HG02840 (cell line): Measurements from ENCODE around the gene MITF.
"Not testable (repeated sequence)": the region's sequence is repeated elsewhere in the genome, so short reads cannot be mapped to it uniquely, and the experiment has no call there.

Experiments used
- ATAC-seq: cut with Tn5 transposase; IDR thresholded peaks from one replicate; pipeline ENCODE4 v1.9.1; 2021; ENCODE audit warnings: mild to moderate bottlenecking, moderate library complexity, moderate number of reproducible peaks; ENCODE audit not compliant: unreplicated experiment, low FRiP score

MITF gene

DNA sequence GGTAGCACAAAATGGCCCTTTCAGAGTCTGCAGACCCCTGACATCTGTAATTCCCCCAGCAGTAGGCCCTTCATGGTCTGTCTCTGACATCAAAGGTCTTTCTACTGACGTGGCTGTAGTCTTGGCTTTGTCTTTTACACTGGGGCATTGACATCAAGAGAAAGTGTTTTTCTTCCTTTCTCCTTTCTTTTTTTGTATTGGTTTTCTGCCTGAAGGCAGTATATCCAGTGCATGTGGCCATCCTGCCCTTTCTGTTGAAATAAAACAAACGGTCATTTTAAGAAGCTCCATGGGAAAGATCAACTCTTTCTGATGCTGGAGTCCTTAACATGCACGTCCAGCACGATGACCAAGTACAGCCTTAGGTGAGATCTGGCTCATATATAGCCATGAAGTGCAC is 153.4 kb downstream of the MITF start:
- no peak for ATAC-seq

DNA sequence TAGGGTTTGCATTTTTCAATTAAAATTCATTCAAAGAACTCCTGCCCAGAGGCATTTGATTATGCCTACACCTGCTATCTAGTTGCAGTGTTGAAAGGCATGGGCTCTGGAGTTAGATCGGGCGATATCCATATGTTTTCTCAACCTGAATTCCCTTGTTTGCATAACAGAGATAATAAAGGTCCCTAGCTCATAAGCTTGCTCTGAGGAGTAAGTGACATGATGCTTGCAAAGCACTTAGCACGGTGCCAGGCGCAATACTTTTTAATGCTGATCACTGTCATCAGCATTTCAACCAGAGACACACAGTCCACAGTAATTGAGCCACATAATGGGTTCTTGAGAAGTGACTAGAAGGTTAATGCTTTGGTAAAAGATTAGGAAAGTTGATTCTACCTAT is 154.0 kb downstream of the MITF start:
- ATAC-seq = no peak

DNA sequence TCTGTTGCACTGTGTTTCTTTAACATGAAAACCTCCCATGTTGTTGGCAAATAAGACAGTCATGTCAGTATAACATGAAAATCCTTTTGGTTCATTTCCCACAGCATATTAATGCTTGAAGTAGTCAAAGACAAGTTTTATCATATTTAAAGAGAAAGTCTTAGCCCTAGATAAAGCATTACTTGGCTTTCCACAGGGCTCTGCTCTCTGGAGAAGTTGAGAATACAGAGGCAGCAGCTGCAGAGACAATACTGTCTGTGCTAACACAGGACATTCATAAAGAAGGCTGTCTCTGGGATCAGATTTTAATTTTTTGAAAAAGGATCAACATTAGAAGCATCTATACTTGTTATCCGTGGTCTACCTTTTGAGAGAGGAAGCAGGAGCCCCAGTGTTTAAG is 156.8 kb downstream of the MITF start:
- no peak for ATAC-seq

GRCh38 chr3:69900331-69900730 is 161.1 kb downstream of the MITF start:
- ATAC-seq = no peak

DNA sequence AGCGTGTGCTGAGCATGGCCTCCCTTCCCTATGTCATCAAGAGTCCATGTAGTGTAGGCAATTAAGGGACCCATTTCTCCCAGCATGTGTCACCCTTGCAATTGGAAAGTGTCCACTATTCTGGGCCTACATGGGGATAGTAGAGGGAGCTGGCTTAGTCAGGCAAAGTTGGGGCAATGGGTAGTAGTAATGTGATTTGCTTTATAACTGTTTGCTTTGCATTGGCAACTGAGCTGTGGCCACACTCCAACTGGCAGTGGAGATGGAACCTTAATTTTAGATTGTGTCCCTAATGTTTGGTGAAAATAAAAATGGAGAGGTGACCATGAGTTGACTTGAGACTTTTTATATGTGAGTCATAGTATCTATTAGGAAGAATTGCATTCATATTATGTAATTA is 162.5 kb downstream of the MITF start:
- no peak for ATAC-seq

- ATAC-seq = no peak
Measured at GRCh38 chr3:69902386-69902785, 163.1 kb downstream of the MITF start.

DNA sequence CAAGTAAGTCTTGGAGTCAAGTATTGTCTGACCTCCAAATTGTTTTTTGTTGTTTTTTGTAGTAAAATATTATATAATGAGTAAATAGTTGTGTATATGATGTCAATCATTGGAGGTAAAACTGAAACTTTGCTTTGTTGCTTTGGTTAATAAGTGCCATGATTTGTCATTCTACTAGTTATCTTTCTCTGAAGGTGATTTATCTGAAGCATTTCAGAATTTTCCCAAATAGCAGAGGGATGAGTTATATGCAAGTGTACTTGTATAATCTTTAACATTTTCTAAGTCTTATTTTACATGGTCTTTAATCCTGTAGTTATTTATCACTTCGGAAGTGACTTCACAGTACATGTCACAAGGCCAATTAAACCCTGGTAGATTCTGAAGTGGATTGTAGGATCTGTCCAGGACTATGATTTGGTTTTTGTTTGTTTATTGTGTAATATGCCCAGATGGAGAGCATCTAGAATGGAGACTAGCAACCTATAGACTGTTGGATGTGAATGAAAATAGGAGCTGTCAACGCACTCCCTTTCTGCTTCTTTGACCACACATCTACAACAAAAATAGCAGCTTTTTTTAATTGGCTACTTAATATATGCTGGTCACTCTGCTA is 167.2 kb downstream of the MITF start:
- ATAC-seq = no peak

- ATAC-seq = no peak
Measured at GRCh38 chr3:69907554-69907953, 168.3 kb downstream of the MITF start.

DNA sequence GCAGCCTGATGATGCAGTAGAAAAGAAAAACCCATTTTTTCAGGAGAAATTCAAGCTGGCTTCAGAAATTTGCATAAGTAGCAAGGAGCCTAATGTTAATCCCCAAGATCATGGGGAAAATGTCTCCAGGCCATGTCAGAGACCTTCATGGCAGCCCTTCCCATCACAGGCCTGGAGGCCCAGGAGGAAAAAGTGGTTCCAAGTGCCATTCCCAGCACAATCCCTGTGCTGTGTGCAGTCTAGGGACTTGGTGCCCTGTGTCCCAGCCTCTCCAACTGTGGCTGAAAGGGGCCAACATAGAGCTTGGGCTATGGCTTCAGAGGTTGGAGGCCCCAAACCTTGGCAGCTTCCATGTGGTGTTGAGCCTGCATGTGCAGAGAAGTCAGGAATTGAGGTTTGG is 170.6 kb downstream of the MITF start:
- not testable (repeated sequence) for ATAC-seq

- no peak for ATAC-seq
Measured at GRCh38 chr3:69913422-69913821, 174.2 kb downstream of the MITF start.

GRCh38 chr3:69914395-69914794 is 175.1 kb downstream of the MITF start:
- ATAC-seq = no peak

- ATAC-seq = no peak
Measured at GRCh38 chr3:69915726-69916125, 176.5 kb downstream of the MITF start.

DNA sequence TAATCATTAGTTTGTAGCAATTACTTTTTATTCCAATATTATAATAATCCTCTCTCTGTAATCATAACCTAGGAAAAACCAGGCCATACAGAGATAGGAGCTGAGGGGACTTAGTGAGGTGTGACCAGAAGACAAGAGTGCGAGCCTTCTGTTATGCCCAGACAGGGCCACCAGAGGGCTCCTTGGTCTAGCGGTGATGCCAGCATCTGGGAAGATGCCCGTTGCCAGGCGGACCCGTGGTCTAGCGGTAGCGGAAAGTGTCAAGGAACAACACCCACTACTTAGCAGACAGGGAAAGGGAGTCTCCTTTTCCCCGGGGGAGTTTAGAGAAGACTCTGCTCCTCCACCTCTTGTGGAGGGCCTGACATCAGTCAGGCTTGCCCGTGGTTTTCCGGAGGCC is 180.7 kb downstream of the MITF start:
- not testable (repeated sequence) for ATAC-seq

DNA sequence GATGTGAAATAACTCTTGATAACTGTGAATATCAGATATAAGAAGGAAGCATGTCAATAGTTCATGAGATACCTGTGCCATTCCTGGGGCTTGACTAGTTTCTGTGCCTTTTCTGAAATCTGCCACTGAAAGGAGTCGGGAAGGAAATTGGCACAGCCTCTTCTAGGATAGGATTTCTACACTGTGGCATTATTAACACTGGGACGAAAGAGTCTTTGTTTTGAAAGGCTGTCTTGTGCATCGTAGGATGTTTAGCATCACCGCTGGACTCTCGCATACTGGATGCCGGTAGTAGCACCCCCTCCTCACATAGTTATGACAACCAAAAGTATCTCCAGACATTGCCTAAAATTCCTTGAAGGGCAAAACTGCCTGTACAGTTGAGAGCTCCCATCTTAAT is 182.4 kb downstream of the MITF start:
- no peak for ATAC-seq

GRCh38 chr3:69922521-69923000 is 183.3 kb downstream of the MITF start:
- ATAC-seq = no peak

DNA sequence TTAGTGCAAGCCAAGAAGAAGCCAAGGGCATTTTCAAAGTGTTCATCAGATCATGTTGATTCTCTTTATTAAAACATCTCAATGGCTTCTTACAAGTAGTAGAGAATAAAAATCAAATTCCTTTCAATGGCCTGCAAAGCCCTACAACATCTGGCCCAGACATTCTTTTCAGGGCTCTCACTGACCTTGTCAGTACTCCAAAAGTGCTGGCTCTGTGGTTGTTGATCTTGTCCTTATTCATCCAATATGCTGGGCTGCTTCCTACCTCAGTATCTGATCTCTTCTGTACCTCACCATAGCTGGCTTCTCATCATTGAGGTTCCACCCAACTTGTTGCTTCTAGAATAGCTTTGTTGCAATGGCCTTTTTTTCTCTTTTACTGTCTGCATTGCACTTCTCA is 186.2 kb downstream of the MITF start:
- no peak for ATAC-seq

GRCh38 chr3:69926385-69926784 is 187.1 kb downstream of the MITF start:
- ATAC-seq = no peak

- ATAC-seq = no peak
Measured at GRCh38 chr3:69927571-69927970, 188.3 kb downstream of the MITF start.

GRCh38 chr3:69929019-69929418 is 189.8 kb downstream of the MITF start:
- ATAC-seq = no peak

- no peak for ATAC-seq
Measured at GRCh38 chr3:69930564-69930963, 191.3 kb downstream of the MITF start.

DNA sequence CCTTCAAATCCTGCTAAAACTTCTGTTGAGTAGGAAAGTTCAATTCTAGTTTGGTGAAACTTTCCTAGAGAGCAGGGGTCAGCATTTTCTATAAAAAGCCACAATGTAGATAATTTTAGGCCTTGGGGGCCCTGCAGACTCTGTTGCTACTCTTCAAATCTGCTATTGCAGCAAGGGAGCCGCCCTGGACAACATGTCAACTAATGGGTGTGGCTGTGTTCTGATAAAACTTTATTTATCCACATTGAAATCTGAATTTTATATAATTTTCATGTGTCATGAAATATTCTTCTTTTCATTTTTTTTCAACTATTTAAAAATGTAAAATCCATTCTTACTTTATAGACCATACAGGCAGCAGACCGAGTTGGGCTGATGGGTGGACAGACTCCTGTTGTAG is 192.8 kb downstream of the MITF start:
- no peak for ATAC-seq

DNA sequence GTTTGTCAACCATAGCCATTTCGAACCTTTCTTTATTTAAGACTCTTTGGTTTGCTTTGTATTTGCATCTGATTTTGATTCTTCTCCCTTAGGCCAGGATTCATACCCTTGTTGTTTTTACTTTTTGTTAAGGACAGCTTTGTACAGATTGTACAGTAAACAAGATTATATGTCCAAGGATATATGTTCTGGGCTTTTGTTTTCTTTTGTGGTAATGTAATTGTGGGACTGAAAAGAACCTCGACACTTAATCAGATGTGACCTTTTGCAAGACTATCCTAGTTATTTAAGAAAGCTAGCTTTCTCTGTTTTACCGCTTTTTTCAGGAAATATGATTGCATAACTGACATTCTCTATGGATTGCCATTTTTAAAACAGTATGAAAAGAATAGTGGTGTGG is 193.2 kb downstream of the MITF start:
- ATAC-seq = no peak

GRCh38 chr3:69934398-69934797 is 195.1 kb downstream of the MITF start:
- no peak for ATAC-seq
